SU-DHL-6 (cell line): ENCODE results near the gene DNAJC10.

Experiments used
- H2AFZ ChIP-seq: fragments of 200-600 bp; sonication (generic); 2 replicates; pipeline ENCODE4 v1.6.1; 2014; ENCODE audit warnings: low read depth, mild to moderate bottlenecking, moderate library complexity, mixed read lengths, antibody characterized with exemption, low read length; ENCODE audit not compliant: severe bottlenecking
- H3F3A ChIP-seq: fragments of 200-600 bp; shearing (Covaris generic); 2 replicates; pipeline ENCODE4 v1.6.0; 2016; ENCODE audit warnings: antibody characterized with exemption, mild to moderate bottlenecking; ENCODE audit not compliant: insufficient read depth
- H3K27ac ChIP-seq: fragments of 200-600 bp; sonication (generic); 2 replicates; pipeline ENCODE4 v1.5.1; 2016; ENCODE audit warnings: low read depth, mild to moderate bottlenecking, low read length, moderate library complexity, mixed read lengths
- H3K27me3 ChIP-seq: fragments of 200-600 bp; sonication (generic), shearing (Covaris generic); 2 replicates; pipeline ENCODE4 v1.6.0; 2014; ENCODE audit warnings: mild to moderate bottlenecking, low read length
- H3K36me3 ChIP-seq: fragments of 200-600 bp; sonication (generic); 2 replicates; pipeline ENCODE4 v1.6.1; 2014; ENCODE audit warnings: mild to moderate bottlenecking, low read length, mixed read lengths
- H3K4me2 ChIP-seq: fragments of 300-600, 200-600 bp; shearing (Covaris generic), sonication (generic); 2 replicates; pipeline ENCODE4 v1.6.0; 2014; ENCODE audit warnings: low read length, low read depth, mild to moderate bottlenecking; ENCODE audit not compliant: poor library complexity, severe bottlenecking
- H3K4me3 ChIP-seq: fragments of 200-600 bp; sonication (generic); 2 replicates; pipeline ENCODE4 v1.5.1; 2014; ENCODE audit warnings: antibody characterized with exemption, low read length, mild to moderate bottlenecking, mixed read lengths; ENCODE audit not compliant: insufficient read depth, poor library complexity, severe bottlenecking
- H3K79me2 ChIP-seq: fragments of 200-600 bp; sonication (generic); 2 replicates; pipeline ENCODE4 v1.6.1; 2014; ENCODE audit warnings: mild to moderate bottlenecking, low read length, moderate library complexity; ENCODE audit not compliant: insufficient read depth
- H3K9ac ChIP-seq: fragments of 200-600 bp; sonication (generic); 2 replicates; pipeline ENCODE4 v1.7.0; 2014; ENCODE audit warnings: mild to moderate bottlenecking, low read length
- H3K9me2 ChIP-seq: fragments of 200-600 bp; sonication (generic); replicated peaks from 2 replicates; pipeline ENCODE4 v1.6.1; 2014; ENCODE audit warnings: low read length; ENCODE audit not compliant: insufficient read depth
- H3K9me3 ChIP-seq: fragments of 200-600 bp; sonication (generic); 2 replicates; pipeline ENCODE4 v1.6.1; 2014; ENCODE audit warnings: low read length, mixed read lengths; ENCODE audit not compliant: insufficient read depth
- H4K20me1 ChIP-seq: fragments of 200-600 bp; sonication (generic); 2 replicates; pipeline ENCODE4 v1.6.1; 2014; ENCODE audit warnings: low read depth, mild to moderate bottlenecking, antibody characterized with exemption, low read length, moderate library complexity, mixed read lengths
- CTCF ChIP-seq: fragments of 200-600 bp; sonication (generic); IDR thresholded peaks from one replicate; pipeline ENCODE4 v1.5.1; 2017; ENCODE audit warnings: antibody characterized with exemption, mild to moderate bottlenecking, low read length, moderate library complexity; ENCODE audit not compliant: insufficient read depth, poor library complexity, severe bottlenecking
- EZH2phosphoT487 ChIP-seq: fragments of 200-600 bp; sonication (generic), shearing (Covaris generic); conservative IDR thresholded peaks from 2 replicates; pipeline ENCODE4 v1.6.1; 2018; ENCODE audit warnings: mild to moderate bottlenecking, antibody characterized with exemption, low read length, moderate library complexity, mixed read lengths

The DNAJC10 gene

GRCh38 chr2:182698671-182699070, 17.4 kb upstream of the DNAJC10 start:
- H3K36me3 ChIP-seq, result no peaks in the 10 kb centered on the region
- H3K79me2 ChIP-seq, result no peaks in the 10 kb centered on the region
- H3K9ac ChIP-seq, result no peak overlapping the region
- H2AFZ ChIP-seq, result no peak overlapping the region
- no peaks in the 10 kb centered on the region for H4K20me1 ChIP-seq
- H3K27me3 ChIP-seq, result no peaks in the 10 kb centered on the region
- no peak overlapping the region for H3K4me2 ChIP-seq
- H3K9me3 ChIP-seq, result no peaks in the 10 kb centered on the region
- H3K4me3 ChIP-seq, result no peak overlapping the region
- no peaks in the 10 kb centered on the region for H3K9me2 ChIP-seq
- no peaks in the 10 kb centered on the region for H3F3A ChIP-seq
- no peak overlapping the region for H3K27ac ChIP-seq
- TF ChIP-seq EZH2phosphoT487, result no peak
- TF ChIP-seq CTCF, result no peak

- H3K9ac ChIP-seq, result no peak overlapping the region
- H3K9me3 ChIP-seq, result no peaks in the 10 kb centered on the region
- H3K27me3 ChIP-seq, result no peaks in the 10 kb centered on the region
- H3K4me2 ChIP-seq, result no peak overlapping the region
- H4K20me1 ChIP-seq, result no peaks in the 10 kb centered on the region
- no peaks in the 10 kb centered on the region for H3K36me3 ChIP-seq
- H3K4me3 ChIP-seq, result no peak overlapping the region
- no peaks in the 10 kb centered on the region for H3K79me2 ChIP-seq
- H3K9me2 ChIP-seq, result no peaks in the 10 kb centered on the region
- no peak overlapping the region for H2AFZ ChIP-seq
- H3F3A ChIP-seq, result no peaks in the 10 kb centered on the region
- H3K27ac ChIP-seq, result no peak overlapping the region
- TF ChIP-seq EZH2phosphoT487, result no peak
- no peak for TF ChIP-seq CTCF
Observed at GRCh38 chr2:182705761-182706160, 10.3 kb upstream of the DNAJC10 start.

- Histone ChIP-seq H3K9me2 (no peaks in the 10 kb centered on the region), H3K27me3 (no peaks in the 10 kb centered on the region), H2AFZ (no peak overlapping the region), H3K79me2 (no peaks in the 10 kb centered on the region), H3F3A (no peaks in the 10 kb centered on the region), H3K4me3 (no peak overlapping the region), H3K27ac (no peak overlapping the region), H4K20me1 (no peaks in the 10 kb centered on the region), H3K4me2 (no peak overlapping the region), H3K9me3 (no peaks in the 10 kb centered on the region), H3K9ac (no peak overlapping the region), H3K36me3 (no peaks in the 10 kb centered on the region)
- TF ChIP-seq EZH2phosphoT487, result no peak
- TF ChIP-seq CTCF, result no peak
Observed at GRCh38 chr2:182706751-182707150, 9.3 kb upstream of the DNAJC10 start.
